Stimulated activated CD4-positive, alpha-beta T cell treated with anti-CD3 and anti-CD28 coated beads, Interleukin-1b, Interleukin-23, amount 100 ng/mL, for 4 hours (primary cell): ENCODE data around the gene ALOXE3.

Experiments
- DNase-seq, 2 donors: peaks; one replicate each; pipeline ENCODE4 v3.0.0-alpha.2; 2020; ENCODE audit warnings: low read depth in 2 of 2

The ALOXE3 gene

GRCh38 chr17:8142158-8142886, 24.0 kb upstream of the ALOXE3 start:
- no peak for DNase-seq

DNA sequence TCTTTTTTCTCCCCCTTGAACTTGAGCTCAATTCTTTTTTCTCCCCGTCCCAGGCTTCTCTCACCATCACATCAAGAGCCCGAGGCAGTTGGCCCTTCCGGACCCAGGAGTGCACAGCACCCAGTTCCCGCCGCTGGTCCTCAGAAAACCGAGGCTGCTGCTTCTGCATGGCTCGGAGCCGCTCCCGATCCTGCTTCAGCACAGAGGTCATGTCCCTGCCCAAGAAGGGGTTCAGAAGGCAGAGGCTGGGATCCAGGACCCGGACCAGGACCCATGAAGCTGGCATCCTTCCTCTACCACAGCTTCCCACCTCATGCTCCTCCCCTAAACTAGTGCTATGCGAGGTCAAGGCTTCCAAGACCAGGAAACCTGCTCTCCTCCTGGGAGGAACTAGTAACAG, 23.4 kb upstream of the ALOXE3 start:
- DNase-seq = no peak

DNA sequence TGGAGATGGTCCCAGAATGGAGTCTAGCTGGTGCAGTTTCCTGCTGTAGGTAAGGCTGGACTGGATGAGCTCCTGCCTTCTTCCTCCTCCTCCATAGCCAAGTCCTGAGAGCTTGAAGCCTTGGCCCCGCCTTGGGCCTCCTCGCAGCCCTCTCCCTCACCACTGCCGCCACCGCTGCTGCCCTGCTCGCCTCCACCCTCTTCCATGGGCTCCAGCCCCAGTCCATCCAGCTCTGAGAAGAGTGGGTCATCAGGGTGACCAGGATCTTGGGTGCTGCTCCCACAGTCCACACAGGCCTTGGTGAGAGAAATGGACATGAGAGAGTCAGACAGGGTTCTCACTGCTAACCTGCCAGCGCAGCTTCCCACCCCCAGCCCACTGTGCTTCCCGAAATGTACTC, 22.7 kb upstream of the ALOXE3 start:
- DNase-seq = no peak

GRCh38 chr17:8140065-8141029, 22.0 kb upstream of the ALOXE3 start:
- DNase-seq = no peak

- peak; percentile 96 for DNase-seq
Observed at GRCh38 chr17:8138672-8139371, 20.5 kb upstream of the ALOXE3 start.

GRCh38 chr17:8138374-8138671, 20.0 kb upstream of the ALOXE3 start:
- no peak for DNase-seq

- DNase-seq = no peak
Observed at GRCh38 chr17:8137645-8138373, 19.5 kb upstream of the ALOXE3 start.

DNA sequence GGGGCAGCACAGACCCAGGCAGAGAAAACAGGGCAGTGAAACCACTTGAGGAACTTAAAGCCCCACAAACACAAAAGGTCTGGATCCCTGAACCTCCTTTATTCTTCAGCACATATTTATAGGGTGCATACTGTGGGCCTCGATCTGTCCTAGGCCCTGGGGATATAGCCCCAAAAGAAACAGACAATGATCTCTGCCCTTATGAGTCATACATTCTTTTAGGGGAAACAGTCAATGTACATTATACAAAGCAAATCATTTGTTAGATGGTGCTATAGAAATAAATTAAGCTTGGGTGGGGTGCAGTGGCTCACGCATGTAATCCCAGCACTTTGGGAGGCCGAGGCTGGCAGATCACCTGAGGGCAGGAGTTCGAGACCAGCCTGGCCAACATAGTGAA, 15.6 kb upstream of the ALOXE3 start:
- no peak for DNase-seq

GRCh38 chr17:8133399-8133798, 15.1 kb upstream of the ALOXE3 start:
- DNase-seq = no peak

GRCh38 chr17:8131844-8132441, 13.6 kb upstream of the ALOXE3 start:
- no peak for DNase-seq

DNA sequence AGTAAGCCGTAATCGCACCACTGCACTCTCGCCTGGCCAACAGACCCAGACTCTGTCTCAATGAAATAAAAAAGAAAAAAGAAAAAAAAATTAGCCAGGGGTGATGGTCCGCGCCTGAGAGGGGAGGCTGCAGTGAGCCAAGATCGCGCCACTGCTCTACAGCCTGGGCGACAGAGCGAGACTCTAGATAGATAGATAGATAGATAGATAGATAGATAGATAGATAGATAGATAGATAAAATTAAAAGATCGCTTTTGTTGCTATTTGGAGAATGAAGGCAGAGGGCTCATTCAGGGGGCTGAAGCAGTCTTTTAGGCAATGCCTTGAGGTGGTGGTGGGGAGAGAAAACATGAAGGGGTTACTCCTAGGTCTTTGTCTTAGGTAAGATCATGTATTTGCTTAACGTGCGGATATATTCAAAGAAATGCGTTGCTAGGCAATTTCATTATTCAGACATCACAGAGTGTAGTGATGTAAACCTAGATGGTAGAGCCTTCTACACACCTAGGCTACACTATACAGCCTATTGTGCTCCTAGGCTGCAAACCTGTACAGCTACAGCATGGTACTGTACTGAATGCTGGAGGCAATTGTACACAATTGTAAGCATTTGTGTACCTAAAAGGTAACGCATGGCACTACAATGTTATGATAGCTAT, 9.9 kb upstream of the ALOXE3 start:
- no peak for DNase-seq

GRCh38 chr17:8126491-8127066, 8.3 kb upstream of the ALOXE3 start:
- peak in 1 of 2 donors; percentile 58 for DNase-seq

DNA sequence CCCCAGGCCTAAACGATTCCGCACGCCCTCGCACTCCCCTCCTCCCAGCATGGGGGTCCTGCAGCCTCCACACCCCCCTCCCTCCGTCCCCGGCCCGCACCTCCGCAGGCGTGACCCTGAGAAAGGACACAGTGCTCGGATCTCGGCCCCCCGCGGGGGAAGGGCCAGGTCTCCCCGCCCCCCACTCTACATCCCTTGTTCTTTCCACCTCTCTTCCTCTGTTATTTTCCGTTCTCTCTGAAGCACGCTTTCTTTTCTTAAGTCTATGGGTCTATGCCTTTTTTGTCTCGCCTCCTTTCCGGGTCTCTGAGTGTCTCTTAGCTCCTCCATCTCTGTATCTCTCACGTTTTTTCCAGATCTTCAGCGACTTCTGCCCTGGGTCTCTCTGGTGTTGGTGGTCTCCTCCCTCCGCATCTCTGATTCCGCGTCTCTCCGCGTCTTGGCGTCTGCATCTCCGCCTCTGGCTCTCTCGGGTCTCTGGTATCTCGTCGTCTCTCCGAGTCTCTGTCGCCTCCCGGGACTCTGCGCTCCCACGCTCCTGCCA, 7.7 kb upstream of the ALOXE3 start:
- DNase-seq = peak in 1 of 2 donors; percentile 20

GRCh38 chr17:8125154-8125946, 7.0 kb upstream of the ALOXE3 start:
- peak; percentile 85 to 97 for DNase-seq

GRCh38 chr17:8124350-8125153, 6.2 kb upstream of the ALOXE3 start:
- DNase-seq = no peak

DNA sequence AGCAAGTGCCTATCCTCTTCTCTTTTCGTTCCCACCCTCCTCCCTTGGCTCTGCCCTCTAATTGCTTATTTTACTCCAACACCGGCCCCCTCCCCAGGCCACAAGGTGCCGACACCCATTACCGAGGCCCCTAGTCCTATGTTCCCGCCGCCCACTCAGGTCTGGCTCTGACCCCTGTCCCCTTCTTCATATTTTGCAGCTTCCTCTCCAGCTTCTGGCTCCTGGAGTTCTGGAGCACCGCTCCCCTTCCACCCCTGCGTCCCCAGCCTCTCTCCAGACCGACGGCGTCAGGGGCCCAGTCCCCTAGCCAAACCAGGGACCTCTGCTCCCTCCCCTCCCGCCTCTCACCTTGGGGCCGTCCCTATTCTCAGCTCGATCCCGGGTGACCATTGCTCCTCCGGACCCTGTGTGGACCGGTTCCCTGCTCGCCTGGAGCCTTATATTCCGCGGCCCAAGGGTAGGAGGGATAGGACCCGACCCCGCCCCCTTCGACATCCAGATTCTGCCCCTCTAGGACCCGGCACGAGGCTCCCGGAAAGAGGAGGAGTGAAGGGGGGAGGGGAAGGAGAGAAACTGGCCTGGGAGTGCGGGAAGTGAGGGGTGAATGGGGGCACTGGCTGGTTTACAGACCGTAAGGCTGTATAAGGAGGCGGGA, 5.5 kb upstream of the ALOXE3 start, which contains the start of gene HES7:
Gene HES7, minus strand, starts transcription at position 412 of the 655 bp plus-strand sequence. Its CDS starts 22 bp downstream, at position 390.
- peak in 1 of 2 donors; percentile 16 for DNase-seq

GRCh38 chr17:8122924-8123694, 4.8 kb upstream of the ALOXE3 start:
- peak in 1 of 2 donors; percentile 43 for DNase-seq
